GM19463 (cell line): Measurements from ENCODE around the gene RBBP4.

Source experiments
- ATAC-seq: cut with Tn5 transposase; IDR thresholded peaks from one replicate; pipeline ENCODE4 v1.9.1; 2021; ENCODE audit warnings: mild to moderate bottlenecking, moderate library complexity; ENCODE audit not compliant: unreplicated experiment

The RBBP4 gene

GRCh38 chr1:32717503-32717902 lies 66.5 kb downstream of the RBBP4 start:
- no peak for ATAC-seq

GRCh38 chr1:32718036-32718435 lies 67.0 kb downstream of the RBBP4 start:
- ATAC-seq = no peak

GRCh38 chr1:32718527-32718926 lies 67.5 kb downstream of the RBBP4 start:
- ATAC-seq = no peak

- ATAC-seq = no peak
These were observed 68.8 kb downstream of the RBBP4 start for GRCh38 chr1:32719681-32720275.

- no peak for ATAC-seq
These were observed 73.9 kb downstream of the RBBP4 start for GRCh38 chr1:32724678-32725614.

GRCh38 chr1:32725615-32725982 lies 74.6 kb downstream of the RBBP4 start:
- ATAC-seq = no peak

- ATAC-seq = no peak
These were observed 76.9 kb downstream of the RBBP4 start for GRCh38 chr1:32727876-32728275.

GRCh38 chr1:32728413-32729077 lies 77.5 kb downstream of the RBBP4 start:
- ATAC-seq = no peak

GRCh38 chr1:32729254-32730046 lies 78.4 kb downstream of the RBBP4 start:
- ATAC-seq = no peak

GRCh38 chr1:32733582-32734321 lies 82.7 kb downstream of the RBBP4 start:
- no peak for ATAC-seq
